OCI-LY1 (cell line): ENCODE data around the gene NCOR1.

Source experiments
- H2AFZ ChIP-seq: fragments of 200-600 bp; sonication (generic), shearing (Covaris generic); 2 replicates; pipeline ENCODE4 v1.6.0; 2014; ENCODE audit warnings: antibody characterized with exemption, mild to moderate bottlenecking, low read length
- H3F3A ChIP-seq: fragments of 200-600 bp; sonication (generic), shearing (Covaris generic); 2 replicates; pipeline ENCODE4 v1.6.0; 2014; ENCODE audit warnings: mild to moderate bottlenecking, antibody characterized with exemption, low read length, moderate library complexity; ENCODE audit not compliant: insufficient read depth
- H3K27ac ChIP-seq: fragments of 200-600 bp; sonication (generic); 2 replicates; pipeline ENCODE4 v1.5.1; 2014; ENCODE audit warnings: low read length, mixed run types, mild to moderate bottlenecking, low read depth; ENCODE audit not compliant: poor library complexity, severe bottlenecking
- H3K27me3 ChIP-seq: fragments of 200-600 bp; sonication (generic); 2 replicates; pipeline ENCODE4 v1.6.0; 2014; ENCODE audit warnings: antibody characterized with exemption, mild to moderate bottlenecking, low read length, moderate library complexity; ENCODE audit not compliant: insufficient read depth
- H3K36me3 ChIP-seq: fragments of 200-600 bp; sonication (generic); 2 replicates; pipeline ENCODE4 v1.6.1; 2014; ENCODE audit warnings: mild to moderate bottlenecking, antibody characterized with exemption, low read length, moderate library complexity, mixed read lengths; ENCODE audit not compliant: insufficient read depth
- H3K4me1 ChIP-seq: fragments of 200-600 bp; sonication (generic); 2 replicates; pipeline ENCODE4 v1.5.1; 2014; ENCODE audit warnings: mild to moderate bottlenecking, low read length, moderate library complexity; ENCODE audit not compliant: insufficient read depth, severe bottlenecking
- H3K4me2 ChIP-seq: fragments of 200-600 bp; sonication (generic), shearing (Covaris generic); 2 replicates; pipeline ENCODE4 v1.6.1; 2014; ENCODE audit warnings: low read length
- H3K4me3 ChIP-seq: fragments of 200-600 bp; sonication (generic); 2 replicates; pipeline ENCODE4 v1.5.1; 2014; ENCODE audit warnings: low read length, low read depth, mild to moderate bottlenecking, mixed read lengths; ENCODE audit not compliant: poor library complexity, severe bottlenecking
- H3K79me2 ChIP-seq: fragments of 200-600 bp; shearing (Covaris generic); 2 replicates; pipeline ENCODE4 v1.6.1; 2016; ENCODE audit warnings: mixed run types, low read length, mixed read lengths; ENCODE audit not compliant: insufficient read depth
- H3K9ac ChIP-seq: fragments of 200-600 bp; sonication (generic), shearing (Covaris generic); 2 replicates; pipeline ENCODE4 v1.6.1; 2014; ENCODE audit warnings: mild to moderate bottlenecking, low read length, mixed read lengths
- H3K9me2 ChIP-seq: fragments of 200-600 bp; sonication (generic), shearing (Covaris generic); 2 replicates; pipeline ENCODE4 v1.6.1; 2014; ENCODE audit warnings: low read depth, mild to moderate bottlenecking, low read length, mixed read lengths
- H3K9me3 ChIP-seq: fragments of 200-600 bp; shearing (Covaris generic); 2 replicates; pipeline ENCODE4 v1.6.1; 2014; ENCODE audit warnings: low read length, mixed read lengths
- H4K20me1 ChIP-seq: fragments of 200-600 bp; sonication (generic), shearing (Covaris generic); 2 replicates; pipeline ENCODE4 v1.6.0; 2016; ENCODE audit warnings: mild to moderate bottlenecking, low read length; ENCODE audit not compliant: insufficient read depth
- CTCF ChIP-seq: fragments of 200-600 bp; sonication (generic), shearing (Covaris generic); IDR thresholded peaks from 2 replicates; pipeline ENCODE4 v1.5.1; 2017; ENCODE audit warnings: mild to moderate bottlenecking, antibody characterized with exemption, low read length, moderate library complexity, mixed read lengths
- EZH2 ChIP-seq: fragments of 200-600 bp; sonication (generic), shearing (Covaris generic); IDR thresholded peaks from 2 replicates; pipeline ENCODE4 v1.8.0; 2017; ENCODE audit warnings: borderline replicate concordance, mixed run types, mild to moderate bottlenecking, antibody characterized with exemption, low read length, moderate library complexity, mixed read lengths

Gene NCOR1

DNA sequence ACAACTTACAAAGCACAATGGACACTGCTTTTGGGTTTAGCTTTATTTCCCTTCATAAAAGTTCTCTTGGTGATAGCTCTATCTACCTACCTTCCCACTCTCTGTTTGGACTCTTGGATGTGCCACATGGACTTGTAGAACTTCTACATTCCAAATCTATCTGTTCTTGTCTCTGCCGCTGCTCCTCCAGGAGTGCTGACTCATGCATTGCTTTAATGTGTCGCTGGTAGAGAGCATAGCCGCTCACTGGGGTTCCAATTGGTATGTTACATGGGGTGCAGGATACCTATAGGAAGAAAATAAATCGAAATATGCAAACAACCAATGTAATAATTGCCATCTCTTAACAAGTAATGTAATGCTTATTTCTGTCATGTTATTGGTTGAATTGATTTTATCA, 123.6 kb downstream of the NCOR1 start:
- Histone ChIP-seq H3K9me3 (no peaks in the 10 kb centered on the region), H3K27me3 (no peaks in the 10 kb centered on the region), H3K4me1 (no peaks in the 10 kb centered on the region), H3K9ac (no peak overlapping the region), H3K4me2 (no peak overlapping the region), H3K79me2 (no peaks in the 10 kb centered on the region), H3K27ac (no peak overlapping the region), H3K4me3 (no peak overlapping the region), H4K20me1 (no peaks in the 10 kb centered on the region), H3K9me2 (no peaks in the 10 kb centered on the region), H3F3A (no peaks in the 10 kb centered on the region), H3K36me3 (peaks cover 55% of the 10 kb centered on the region), H2AFZ (no peak overlapping the region)
- no peak for TF ChIP-seq CTCF
- TF ChIP-seq EZH2 = no peak

DNA sequence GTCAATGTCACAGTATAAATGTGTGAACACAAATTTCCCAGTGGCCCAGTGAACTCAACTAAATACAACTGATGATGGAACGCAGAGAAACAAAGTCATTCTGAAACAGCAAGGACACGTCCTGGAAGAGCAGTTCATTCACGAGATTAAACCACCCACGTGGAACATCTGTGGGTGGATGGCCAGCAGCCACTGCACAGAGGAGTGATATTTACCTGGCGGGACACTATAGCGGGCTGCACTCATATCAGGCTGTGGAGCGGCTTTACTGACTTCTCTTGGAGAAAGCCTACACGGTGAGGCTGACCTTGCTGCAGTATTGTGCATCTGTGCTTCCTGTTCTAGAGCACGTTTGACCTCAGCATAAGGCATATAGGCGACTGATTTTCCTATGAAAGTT, 128.4 kb downstream of the NCOR1 start:
- Histone ChIP-seq H3K27ac (no peak overlapping the region), H3K9ac (no peak overlapping the region), H3K4me3 (no peak overlapping the region), H3K79me2 (no peaks in the 10 kb centered on the region), H3F3A (no peaks in the 10 kb centered on the region), H2AFZ (no peak overlapping the region), H3K9me2 (no peaks in the 10 kb centered on the region), H3K36me3 (peaks cover 76% of the 10 kb centered on the region), H3K9me3 (no peaks in the 10 kb centered on the region), H3K4me1 (no peaks in the 10 kb centered on the region), H4K20me1 (no peaks in the 10 kb centered on the region), H3K4me2 (no peak overlapping the region), H3K27me3 (no peaks in the 10 kb centered on the region)
- TF ChIP-seq CTCF = no peak
- no peak for TF ChIP-seq EZH2

- Histone ChIP-seq H4K20me1 (no peaks in the 10 kb centered on the region), H3K4me3 (no peak overlapping the region), H2AFZ (no peak overlapping the region), H3K9ac (no peak overlapping the region), H3K4me1 (no peaks in the 10 kb centered on the region), H3K27ac (no peak overlapping the region), H3K9me2 (no peaks in the 10 kb centered on the region), H3K9me3 (no peaks in the 10 kb centered on the region), H3F3A (no peaks in the 10 kb centered on the region), H3K4me2 (no peak overlapping the region), H3K79me2 (no peaks in the 10 kb centered on the region), H3K36me3 (peaks cover 70% of the 10 kb centered on the region), H3K27me3 (no peaks in the 10 kb centered on the region)
- TF ChIP-seq CTCF (no peak), EZH2 (no peak)
These were observed 130.2 kb downstream of the NCOR1 start for GRCh38 chr17:16085066-16085699.
